SK-N-MC (cell line): Measurements from ENCODE around the gene CREB5.

Experiments used
- DNase-seq: peaks from one replicate; pipeline ENCODE4 v3.0.0-alpha.2; 2011; ENCODE audit warnings: low read depth, low spot score
- H3K27ac ChIP-seq: fragments of 200-600 bp; sonication (generic); 2 replicates; pipeline ENCODE4 v1.5.1; 2016; ENCODE audit warnings: mixed run types
- H3K36me3 ChIP-seq: fragments of 200-600 bp; sonication (generic); 2 replicates; pipeline ENCODE4 v1.6.1; 2017; ENCODE audit warnings: antibody characterized with exemption, low read length, mixed read lengths; ENCODE audit not compliant: insufficient read depth
- H3K4me3 ChIP-seq: fragments of 200-600 bp; sonication (generic); 2 replicates; pipeline ENCODE4 v1.5.1; 2016
- H3K9ac ChIP-seq: fragments of 200-600 bp; sonication (generic); 2 replicates; pipeline ENCODE4 v1.8.0; 2017; ENCODE audit warnings: mixed run types, mixed read lengths; ENCODE audit not compliant: insufficient read length
- H3K9me3 ChIP-seq: fragments of 200-600 bp; sonication (generic); 2 replicates; pipeline ENCODE4 v1.6.1; 2017; ENCODE audit warnings: low read depth, mild to moderate bottlenecking, antibody characterized with exemption, low read length, moderate library complexity, mixed read lengths
- EZH2 ChIP-seq: fragments of 200-600 bp; sonication (generic); IDR thresholded peaks from one replicate; pipeline ENCODE4 v1.6.1; 2017; ENCODE audit warnings: antibody characterized with exemption
- FOXP2 ChIP-seq: optimal IDR thresholded peaks from 2 replicates; pipeline ENCODE3; 2011; ENCODE audit warnings: mild to moderate bottlenecking, moderate library complexity; ENCODE audit not compliant: insufficient read depth; ENCODE audit errors: extremely low read length, control extremely low read depth
- POLR2AphosphoS5 ChIP-seq: IDR thresholded peaks from 2 replicates; pipeline ENCODE4 v1.6.1; 2012; ENCODE audit warnings: mild to moderate bottlenecking, low read depth, low read length, borderline replicate concordance

CREB5 gene

DNA sequence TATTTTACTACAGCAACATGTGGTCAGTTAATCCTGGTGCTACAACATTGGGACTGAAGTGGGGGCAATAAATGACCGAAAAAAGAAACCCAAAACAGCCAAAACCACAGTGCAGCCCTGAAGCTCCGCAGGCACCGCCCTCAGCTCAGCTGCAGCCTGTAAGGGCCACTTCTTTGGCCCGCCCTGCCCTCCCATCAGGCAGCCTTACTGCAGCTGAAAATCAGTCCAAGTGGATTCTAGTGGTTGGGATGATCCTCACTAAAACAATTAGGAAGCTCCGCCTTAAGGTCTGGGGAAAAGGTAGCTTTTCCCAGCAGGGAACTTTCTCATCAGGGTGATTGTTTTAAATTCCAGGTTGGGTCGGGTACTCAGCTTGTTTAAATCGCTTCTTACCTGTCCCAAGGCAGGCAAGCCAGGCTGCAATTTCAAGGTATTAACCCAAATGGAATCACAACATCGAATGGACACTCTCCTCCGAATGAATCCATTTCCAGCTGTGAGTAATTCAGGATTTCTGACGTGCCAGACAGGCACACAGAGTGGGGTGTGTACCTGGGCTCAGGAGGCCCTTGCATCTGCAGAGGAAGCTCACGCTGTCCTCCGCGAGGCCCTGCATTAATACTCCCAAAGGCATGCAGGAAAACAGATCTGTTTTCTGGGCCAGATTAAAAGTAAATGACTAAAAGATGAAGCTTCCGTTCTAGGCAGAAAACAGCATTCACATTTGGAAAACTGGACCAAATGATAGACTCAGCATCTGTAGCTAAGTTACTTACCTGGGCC, 104.3 kb downstream of the CREB5 start:
- no peaks in the 10 kb centered on the region for H3K9me3 ChIP-seq
- no peak for DNase-seq
- no peak overlapping the region for H3K27ac ChIP-seq
- no peaks in the 10 kb centered on the region for H3K36me3 ChIP-seq
- TF ChIP-seq EZH2 (no peak), POLR2AphosphoS5 (no peak), FOXP2 (no peak)
- H3K4me3 ChIP-seq: no peak overlapping the region
- no peak overlapping the region for H3K9ac ChIP-seq

DNA sequence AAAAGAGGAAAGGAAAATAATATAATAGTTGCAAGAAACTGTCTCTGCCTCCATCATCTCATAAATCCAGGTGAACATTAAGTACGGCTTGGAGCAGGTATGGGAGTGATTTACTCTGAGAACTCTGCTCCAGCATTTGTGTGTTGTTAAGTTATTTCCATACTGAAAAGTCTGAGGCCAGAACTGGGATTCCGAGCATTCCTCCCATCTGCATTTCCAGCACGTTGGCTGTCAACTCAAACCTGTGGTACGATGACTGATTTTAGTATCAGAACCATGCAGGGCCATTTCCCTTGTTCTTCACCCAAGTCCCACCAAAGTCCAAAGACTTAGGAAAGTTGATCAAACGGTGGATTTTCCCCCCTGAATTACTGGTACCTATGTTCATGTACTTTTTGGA, 104.9 kb downstream of the CREB5 start:
- Histone ChIP-seq H3K36me3 (no peaks in the 10 kb centered on the region), H3K27ac (no peak overlapping the region), H3K9ac (no peak overlapping the region), H3K4me3 (no peak overlapping the region), H3K9me3 (no peaks in the 10 kb centered on the region)
- no peak for DNase-seq
- TF ChIP-seq EZH2 (no peak), FOXP2 (no peak), POLR2AphosphoS5 (no peak)

DNA sequence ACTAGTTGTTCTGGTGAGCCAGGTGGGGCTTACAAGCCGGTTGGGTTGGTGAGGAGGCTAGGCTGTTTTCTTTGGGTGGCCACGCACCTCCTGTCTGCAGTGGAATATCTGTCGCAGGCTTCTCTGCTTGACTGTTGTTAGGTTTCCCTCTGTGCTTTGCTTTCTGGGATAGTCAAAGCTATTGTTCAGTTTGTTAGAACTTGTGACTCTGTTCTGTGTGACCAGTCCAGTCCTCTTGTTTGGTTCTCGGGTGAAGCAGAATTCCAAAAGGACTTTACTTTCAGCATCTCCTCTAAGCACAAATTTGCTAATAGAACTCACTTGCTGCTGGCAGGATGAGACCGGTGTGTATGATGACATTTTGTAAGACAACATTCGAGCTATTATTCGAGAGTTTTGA, 105.3 kb downstream of the CREB5 start:
- no peak overlapping the region for H3K27ac ChIP-seq
- no peaks in the 10 kb centered on the region for H3K36me3 ChIP-seq
- no peak overlapping the region for H3K9ac ChIP-seq
- H3K9me3 ChIP-seq: no peaks in the 10 kb centered on the region
- DNase-seq: no peak
- TF ChIP-seq FOXP2 (no peak), POLR2AphosphoS5 (no peak), EZH2 (no peak)
- no peak overlapping the region for H3K4me3 ChIP-seq

DNA sequence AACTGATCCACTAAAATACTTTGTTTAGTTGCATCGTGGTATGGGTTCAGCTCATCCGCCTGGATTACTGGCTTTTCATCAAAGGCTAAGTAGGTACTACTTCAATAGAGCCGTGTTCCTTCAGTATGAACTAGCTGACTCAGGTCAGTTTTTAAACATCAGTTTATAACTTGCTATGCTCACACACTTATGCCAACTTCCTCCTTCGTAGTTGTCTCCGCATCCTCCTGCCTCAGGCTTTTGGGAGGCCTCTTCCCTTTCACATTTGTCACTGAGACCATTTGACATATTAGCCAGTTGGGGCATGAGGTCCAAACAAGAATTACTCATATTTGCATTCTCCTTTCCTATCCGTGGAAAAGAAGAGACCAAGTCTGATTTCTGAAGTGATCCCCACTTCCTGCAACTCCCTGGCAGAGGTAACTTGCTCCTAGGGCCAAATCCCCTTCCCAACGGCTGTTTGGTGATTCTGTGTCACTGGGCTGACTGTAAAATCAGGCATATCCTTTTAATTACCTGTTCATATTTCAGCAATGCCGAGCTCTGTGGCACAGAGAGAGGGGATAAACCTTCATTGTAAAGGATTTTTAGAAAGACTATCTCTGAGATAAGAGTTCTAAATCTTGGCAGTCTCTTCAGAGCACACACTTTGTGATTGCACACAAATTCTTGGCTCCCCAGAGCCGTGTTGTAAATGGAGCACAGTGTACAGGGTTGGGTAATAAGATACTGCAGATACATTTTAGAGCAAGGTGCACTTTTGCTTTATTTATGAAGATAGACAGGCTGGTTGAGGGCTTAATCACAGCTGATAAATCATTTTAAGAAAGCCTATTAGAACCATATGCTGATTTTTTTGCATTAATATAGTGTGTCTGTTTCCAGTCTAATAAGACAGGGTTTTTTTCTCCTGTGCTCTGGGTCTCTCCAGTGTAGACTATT, 108.0 kb downstream of the CREB5 start:
- no peak overlapping the region for H3K4me3 ChIP-seq
- no peak for DNase-seq
- H3K36me3 ChIP-seq: no peaks in the 10 kb centered on the region

DNA sequence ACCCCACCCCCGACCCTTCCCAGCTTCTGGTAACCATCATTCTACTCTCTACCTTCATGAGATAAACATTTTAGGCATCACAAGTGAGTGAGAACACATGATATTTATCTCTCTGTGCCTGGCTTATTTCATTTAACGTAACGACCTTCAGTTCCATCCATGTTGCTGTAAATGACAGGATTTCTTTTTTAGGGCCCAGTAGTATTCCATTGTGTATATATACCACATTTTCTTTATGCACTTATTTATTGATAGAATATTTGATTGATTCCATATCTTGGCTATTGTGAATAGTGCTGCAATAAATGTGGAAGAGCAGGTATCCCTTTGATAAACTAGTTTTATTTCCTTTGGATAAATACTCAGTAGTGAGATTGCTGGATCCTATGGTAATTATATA, 112.7 kb downstream of the CREB5 start:
- Histone ChIP-seq H3K4me3 (no peak overlapping the region), H3K27ac (no peak overlapping the region), H3K9ac (no peak overlapping the region), H3K9me3 (no peaks in the 10 kb centered on the region), H3K36me3 (no peaks in the 10 kb centered on the region)
- TF ChIP-seq EZH2 (no peak), FOXP2 (no peak), POLR2AphosphoS5 (no peak)
- DNase-seq: no peak

More for the DNA sequence above, 108.0 kb downstream of the CREB5 start:
- Histone ChIP-seq H3K9ac (no peak overlapping the region), H3K9me3 (no peaks in the 10 kb centered on the region), H3K27ac (no peak overlapping the region)
- TF ChIP-seq EZH2: no peak

DNA sequence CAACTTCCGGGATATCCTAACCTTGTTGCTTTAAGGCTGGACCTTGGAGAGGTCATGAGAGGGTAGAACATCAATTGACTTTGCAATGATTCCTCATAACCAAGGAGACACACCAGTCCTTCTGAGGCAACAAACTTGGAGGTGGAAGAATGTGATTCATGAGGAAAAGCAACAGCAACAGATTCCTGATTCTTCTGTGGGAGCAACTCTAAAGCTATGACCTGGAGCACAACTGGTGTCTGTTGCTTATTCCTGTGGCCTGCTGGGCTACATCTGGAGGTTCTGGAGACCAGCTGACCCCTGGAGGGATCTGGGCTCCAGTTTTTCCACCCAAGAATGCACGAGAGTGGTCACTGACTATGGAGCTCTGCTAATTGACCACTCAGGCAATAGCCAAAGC, 116.6 kb downstream of the CREB5 start:
- H3K27ac ChIP-seq: no peak overlapping the region
- no peaks in the 10 kb centered on the region for H3K9me3 ChIP-seq
- H3K36me3 ChIP-seq: no peaks in the 10 kb centered on the region
- no peak for TF ChIP-seq POLR2AphosphoS5
- no peak for TF ChIP-seq EZH2
- no peak for TF ChIP-seq FOXP2
- DNase-seq: no peak
- no peak overlapping the region for H3K9ac ChIP-seq
- H3K4me3 ChIP-seq: no peak overlapping the region

DNA sequence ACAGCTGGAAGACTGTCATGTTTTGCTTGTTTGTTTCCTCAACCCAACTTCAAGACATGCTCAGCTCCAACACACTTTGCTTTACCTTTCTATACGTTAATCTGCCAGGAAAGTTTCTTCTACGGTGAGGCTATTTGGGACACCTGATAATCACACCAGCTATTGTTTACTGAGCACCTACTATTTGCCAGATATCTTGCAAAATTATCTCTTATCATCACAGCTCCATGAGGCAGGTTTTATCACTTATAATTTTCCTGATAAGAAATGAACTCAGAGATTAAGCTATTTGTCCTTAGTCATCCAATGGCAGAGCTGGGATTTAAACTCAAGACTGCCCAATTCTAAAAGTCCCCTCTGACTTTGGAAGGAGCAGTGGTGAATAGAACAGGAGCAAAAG, 117.4 kb downstream of the CREB5 start:
- Histone ChIP-seq H3K27ac (no peak overlapping the region), H3K9me3 (no peaks in the 10 kb centered on the region), H3K36me3 (no peaks in the 10 kb centered on the region), H3K4me3 (no peak overlapping the region), H3K9ac (no peak overlapping the region)
- no peak for TF ChIP-seq EZH2
- no peak for TF ChIP-seq POLR2AphosphoS5
- DNase-seq: no peak

DNA sequence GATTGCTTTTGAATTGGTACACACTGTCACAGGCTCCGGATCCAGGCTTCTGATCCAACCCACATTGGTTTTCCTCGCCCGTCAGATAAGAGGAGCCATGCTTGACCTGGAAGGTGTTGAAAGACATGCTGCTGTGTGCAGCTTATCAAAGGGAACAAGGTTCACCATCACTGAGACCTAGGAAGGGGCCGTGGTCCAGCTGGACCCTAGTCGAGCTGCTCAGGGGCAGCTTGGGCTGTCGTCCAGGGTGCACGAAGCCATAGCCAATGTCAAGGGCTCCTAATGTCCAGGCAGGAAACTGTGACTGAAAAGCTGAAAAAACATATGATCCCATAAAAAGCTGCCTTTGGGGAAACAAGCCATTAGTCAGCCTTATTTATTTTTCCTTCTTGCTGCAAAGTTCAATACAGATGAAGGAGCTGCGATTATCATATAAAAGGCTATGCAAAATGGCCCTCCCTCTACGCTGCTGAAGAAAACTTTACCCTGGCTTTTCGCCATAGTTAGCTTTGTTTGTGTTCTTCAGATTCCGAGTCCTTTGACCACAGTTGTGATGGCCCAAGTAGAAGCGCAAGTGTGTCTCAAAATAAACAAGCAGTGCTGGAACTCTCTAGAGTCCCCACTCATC, 118.0 kb downstream of the CREB5 start:
- Histone ChIP-seq H3K4me3 (no peak overlapping the region), H3K9ac (no peak overlapping the region), H3K9me3 (no peaks in the 10 kb centered on the region), H3K27ac (no peak overlapping the region), H3K36me3 (no peaks in the 10 kb centered on the region)
- TF ChIP-seq EZH2 (no peak), POLR2AphosphoS5 (no peak), FOXP2 (no peak)
- no peak for DNase-seq

DNA sequence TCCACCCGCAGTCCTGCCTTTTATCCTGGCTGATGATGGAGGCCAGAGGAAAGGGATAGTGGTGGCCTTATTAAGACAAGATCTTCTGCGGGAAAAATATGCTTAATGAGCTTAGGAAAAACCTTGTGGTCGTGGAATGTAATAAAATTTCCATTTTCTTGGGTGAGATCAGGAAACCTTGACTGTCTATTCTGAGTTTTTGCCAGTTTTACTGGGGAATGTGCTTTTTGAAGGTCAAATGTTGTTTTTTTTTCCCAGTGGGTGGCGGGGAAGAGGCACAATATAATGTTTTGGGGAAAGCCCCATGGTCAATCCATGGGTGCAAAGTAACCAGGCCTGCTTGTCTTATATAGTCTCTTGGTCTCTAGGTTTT, 118.5 kb downstream of the CREB5 start:
- DNase-seq: no peak
- TF ChIP-seq POLR2AphosphoS5: no peak
- no peak overlapping the region for H3K27ac ChIP-seq

More for the DNA sequence above, 118.5 kb downstream of the CREB5 start:
- H3K36me3 ChIP-seq: no peaks in the 10 kb centered on the region
- H3K9ac ChIP-seq: no peak overlapping the region
- no peaks in the 10 kb centered on the region for H3K9me3 ChIP-seq
- H3K4me3 ChIP-seq: no peak overlapping the region
